BLaER1 treated with 17β-estradiol and CSF1 and Interleukin-3, amounts not matched to agents 10 nM and 100 nM (cell line): ENCODE results near the gene BTBD9.

Source experiments
- H3K27ac ChIP-seq, 11 experiments: shearing (Covaris generic); formaldehyde crosslinking; 2 replicates each; pipeline ENCODE4 v1.8.1; 2022
- H3K27me3 ChIP-seq, 11 experiments: shearing (Covaris generic); formaldehyde crosslinking; 2 replicates each; pipeline ENCODE4 v1.8.1; 2022
- H3K36me3 ChIP-seq, 11 experiments: shearing (Covaris generic); formaldehyde crosslinking; 2 replicates each; pipeline ENCODE4 v1.8.1; 2022
- H3K4me1 ChIP-seq, 10 experiments: shearing (Covaris generic); formaldehyde crosslinking; 2 replicates each; pipeline ENCODE4 v1.8.1; 2022
- H3K4me2 ChIP-seq, 11 experiments: shearing (Covaris generic); formaldehyde crosslinking; 2 replicates each; pipeline ENCODE4 v1.8.1; 2022
- H3K4me3 ChIP-seq, 10 experiments: shearing (Covaris generic); formaldehyde crosslinking; 2 replicates each; pipeline ENCODE4 v1.8.1; 2022
- H3K9ac ChIP-seq, 11 experiments: shearing (Covaris generic); formaldehyde crosslinking; 2 replicates each; pipeline ENCODE4 v1.8.1; 2022
- H3K9me3 ChIP-seq, 11 experiments: shearing (Covaris generic); formaldehyde crosslinking; replicated peaks in 1 of 11; 2 replicates each; pipeline ENCODE4 v1.8.1; 2022
- H4K20me1 ChIP-seq, 11 experiments: shearing (Covaris generic); formaldehyde crosslinking; 2 replicates each; pipeline ENCODE4 v1.8.1; 2022
- Cebpa-rat ChIP-seq, 11 experiments: shearing (Covaris generic); IDR thresholded peaks; 2 replicates each; pipeline ENCODE4 v1.8.1; 2022

Gene BTBD9

DNA sequence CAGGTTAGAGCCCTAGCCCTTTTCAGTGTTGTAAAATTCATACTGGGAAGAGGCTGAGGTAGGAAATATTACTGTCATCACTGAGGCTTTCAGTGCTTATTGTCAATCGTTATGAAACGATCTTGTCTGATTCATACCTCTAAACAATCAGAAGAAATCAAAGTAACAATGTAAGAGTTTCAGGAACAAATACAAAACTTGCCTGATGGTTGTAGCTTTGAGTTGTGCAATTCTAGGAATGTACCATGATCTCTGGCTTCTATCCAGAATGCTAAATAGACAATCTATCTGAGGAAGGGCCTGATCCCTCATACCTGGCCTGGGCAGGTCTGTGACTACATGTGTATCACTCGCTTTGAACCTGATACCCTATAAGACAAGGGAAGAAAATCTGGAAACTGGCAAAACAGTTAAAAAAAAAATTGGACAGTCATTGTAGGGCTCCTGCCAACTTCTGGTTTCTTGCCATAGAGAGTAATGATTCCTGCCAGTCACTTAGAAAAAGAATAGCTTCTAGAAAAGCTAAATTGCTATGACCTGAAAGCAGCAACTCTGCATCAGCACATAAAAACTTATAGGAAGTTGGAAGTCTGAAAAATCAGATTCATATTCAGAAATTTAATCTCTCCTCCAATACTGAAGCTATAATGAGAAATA, 234.7 kb downstream of the BTBD9 start:
- no peak overlapping the region for H3K4me3 ChIP-seq
- peaks cover 0 to 10% (median 0%) of the 10 kb centered on the region in 11 experiments; a peak in 3 of 22 replicates for H3K36me3 ChIP-seq
- H4K20me1 ChIP-seq: no peaks in the 10 kb centered on the region; a peak in 1 of 22 replicates
- H3K9me3 ChIP-seq: peaks cover 5 to 13% (median 11%) of the 10 kb centered on the region in 11 experiments; a peak in 15 of 22 replicates
- TF ChIP-seq Cebpa-rat (IDR thresholded peaks at IDR 0.05): no peak
- no peak overlapping the region for H3K4me2 ChIP-seq
- H3K9ac ChIP-seq: no peak overlapping the region
- H3K27ac ChIP-seq: no peak overlapping the region
- H3K27me3 ChIP-seq: no peaks in the 10 kb centered on the region
- peaks cover 0 to 3% (median 0%) of the 10 kb centered on the region in 10 experiments; a peak in 3 of 20 replicates for H3K4me1 ChIP-seq

DNA sequence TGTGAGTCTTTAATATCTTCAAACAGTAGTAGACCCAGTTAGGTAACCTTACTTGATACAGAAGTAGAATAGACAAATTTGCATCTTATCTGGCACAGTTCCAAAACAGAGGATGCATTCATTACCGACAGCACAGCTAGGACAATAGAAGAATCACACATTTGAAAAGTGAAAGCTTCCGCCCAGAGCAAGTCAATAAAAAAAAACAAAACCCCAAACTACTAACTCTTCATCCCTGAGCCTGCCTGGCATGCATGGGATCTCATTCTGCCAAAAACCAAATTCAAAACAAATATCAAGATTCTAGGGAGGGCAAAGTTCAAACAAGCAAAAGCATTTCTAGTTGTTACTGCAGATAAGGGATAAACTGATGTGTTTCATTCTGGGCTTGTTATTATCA, 235.4 kb downstream of the BTBD9 start:
- Histone ChIP-seq H4K20me1 (no peaks in the 10 kb centered on the region; a peak in 1 of 22 replicates), H3K4me2 (no peak overlapping the region), H3K27ac (no peak overlapping the region), H3K9me3 (peaks cover 5 to 13% (median 11%) of the 10 kb centered on the region in 11 experiments; a peak in 15 of 22 replicates), H3K36me3 (peaks cover 0 to 10% (median 0%) of the 10 kb centered on the region in 11 experiments; a peak in 3 of 22 replicates), H3K27me3 (no peaks in the 10 kb centered on the region), H3K4me3 (no peak overlapping the region), H3K4me1 (0 out of 20 replicates have a peak, but pooled peaks cover 0 to 3% (median 0%) of the 10 kb centered on the region in 10 experiments), H3K9ac (no peak overlapping the region)
- TF ChIP-seq Cebpa-rat (IDR thresholded peaks at IDR 0.05): no peak

DNA sequence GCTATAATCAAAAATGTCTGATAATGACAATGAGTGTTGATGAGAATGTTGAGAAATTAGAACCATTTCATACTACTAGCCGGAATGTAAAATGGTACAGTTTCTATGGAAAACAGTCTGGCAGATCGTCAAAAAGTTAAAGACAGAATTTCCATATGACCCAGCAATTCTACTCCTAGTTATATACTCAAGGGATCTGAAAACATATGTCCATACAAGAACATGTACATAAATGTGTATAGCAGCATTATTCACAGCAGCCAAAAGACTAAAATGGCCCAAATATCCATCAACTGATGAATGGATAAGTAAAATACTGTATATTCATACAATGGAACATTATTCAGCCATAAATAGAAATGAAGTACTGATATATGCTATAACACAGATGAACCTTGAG, 236.2 kb downstream of the BTBD9 start:
- H3K4me3 ChIP-seq: no peak overlapping the region
- no peak for TF ChIP-seq Cebpa-rat (IDR thresholded peaks at IDR 0.05)
- no peak overlapping the region for H3K27ac ChIP-seq

DNA sequence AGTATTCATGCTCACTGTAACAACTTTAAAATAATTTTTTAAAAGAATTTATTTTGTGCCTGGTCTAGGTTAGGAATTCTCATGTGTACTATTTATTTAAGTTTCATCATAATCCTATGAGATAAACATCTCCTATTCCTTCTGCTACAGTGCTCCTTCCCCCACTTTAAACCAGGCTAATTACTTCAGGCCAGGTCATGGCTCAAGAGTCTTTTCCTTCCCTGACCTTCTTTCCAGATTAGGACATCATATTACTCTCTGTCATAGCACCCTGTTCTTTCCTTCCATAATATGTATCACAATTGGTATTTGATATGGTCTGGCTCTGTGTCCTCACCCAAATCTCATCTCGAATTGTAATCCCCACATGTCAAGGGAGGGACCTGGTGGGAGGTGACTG, 239.0 kb downstream of the BTBD9 start:
- TF ChIP-seq Cebpa-rat (IDR thresholded peaks at IDR 0.05): no peak
- Histone ChIP-seq H4K20me1 (no peaks in the 10 kb centered on the region), H3K4me1 (no peaks in the 10 kb centered on the region), H3K27me3 (no peaks in the 10 kb centered on the region), H3K9me3 (peaks cover 5 to 13% (median 11%) of the 10 kb centered on the region in 11 experiments; a peak in 15 of 22 replicates), H3K4me3 (no peak overlapping the region), H3K27ac (no peak overlapping the region), H3K4me2 (no peak overlapping the region), H3K9ac (no peak overlapping the region), H3K36me3 (peaks cover 0 to 10% (median 0%) of the 10 kb centered on the region in 11 experiments; a peak in 3 of 22 replicates)

More for the DNA sequence above, 236.2 kb downstream of the BTBD9 start:
- Histone ChIP-seq H4K20me1 (no peaks in the 10 kb centered on the region; a peak in 1 of 22 replicates), H3K36me3 (peaks cover 0 to 10% (median 0%) of the 10 kb centered on the region in 11 experiments; a peak in 3 of 22 replicates), H3K27me3 (no peaks in the 10 kb centered on the region), H3K4me1 (0 out of 20 replicates have a peak, but pooled peaks cover 0 to 3% (median 0%) of the 10 kb centered on the region in 10 experiments), H3K4me2 (no peak overlapping the region), H3K9ac (no peak overlapping the region), H3K9me3 (peaks cover 5 to 13% (median 11%) of the 10 kb centered on the region in 11 experiments; a peak in 15 of 22 replicates)

DNA sequence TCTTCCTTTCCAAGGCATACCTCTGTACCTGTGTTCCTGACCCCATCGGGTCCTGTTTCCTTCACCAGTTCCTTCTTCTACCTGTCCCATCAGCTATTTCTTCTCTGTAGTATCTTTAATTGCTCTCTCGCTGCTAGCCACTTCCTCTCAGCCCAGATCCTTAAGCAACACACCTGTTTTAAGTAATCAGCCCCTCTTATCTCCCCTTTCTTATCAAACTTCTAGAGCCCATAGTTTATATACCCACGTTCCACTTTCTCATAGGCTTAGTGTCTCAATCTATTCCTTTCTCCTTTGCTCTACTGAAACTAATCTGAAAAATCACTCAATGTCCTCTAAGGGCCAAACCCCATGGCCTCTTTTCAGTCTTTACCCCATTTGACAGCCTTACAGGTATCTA, 239.6 kb downstream of the BTBD9 start:
- Histone ChIP-seq H3K27me3 (no peaks in the 10 kb centered on the region), H3K4me2 (no peak overlapping the region), H3K4me1 (no peaks in the 10 kb centered on the region), H3K4me3 (no peak overlapping the region), H4K20me1 (no peaks in the 10 kb centered on the region), H3K27ac (no peak overlapping the region), H3K36me3 (peaks cover 0 to 10% (median 0%) of the 10 kb centered on the region in 11 experiments; a peak in 3 of 22 replicates), H3K9ac (no peak overlapping the region), H3K9me3 (peaks cover 5 to 13% (median 11%) of the 10 kb centered on the region in 11 experiments; a peak in 15 of 22 replicates)
- no peak for TF ChIP-seq Cebpa-rat (IDR thresholded peaks at IDR 0.05)

GRCh38 chr6:38396209-38396608, 243.5 kb downstream of the BTBD9 start:
- Histone ChIP-seq H3K4me3 (no peak overlapping the region), H3K9me3 (peaks cover 3 to 8% (median 6%) of the 10 kb centered on the region in 11 experiments; a peak in 15 of 22 replicates), H3K36me3 (peaks cover 0 to 5% (median 0%) of the 10 kb centered on the region in 11 experiments; a peak in 3 of 22 replicates), H3K27ac (no peak overlapping the region), H3K4me1 (peaks cover 0 to 11% (median 0%) of the 10 kb centered on the region in 10 experiments; a peak in 3 of 20 replicates), H3K27me3 (no peaks in the 10 kb centered on the region), H4K20me1 (no peaks in the 10 kb centered on the region), H3K4me2 (no peak overlapping the region), H3K9ac (no peak overlapping the region)
- no peak for TF ChIP-seq Cebpa-rat (IDR thresholded peaks at IDR 0.05)

- Histone ChIP-seq H3K36me3 (no peaks in the 10 kb centered on the region), H3K9me3 (no peaks in the 10 kb centered on the region), H3K4me1 (peaks cover 0 to 11% (median 0%) of the 10 kb centered on the region in 10 experiments; a peak in 3 of 20 replicates), H3K4me3 (no peak overlapping the region), H3K9ac (no peak overlapping the region), H3K27ac (no peak overlapping the region), H4K20me1 (no peaks in the 10 kb centered on the region), H3K4me2 (peak overlapping the region in 2 of 11 experiments; percentile 7 to 32; a peak in 2 of 22 replicates), H3K27me3 (no peaks in the 10 kb centered on the region)
- TF ChIP-seq Cebpa-rat (IDR thresholded peaks at IDR 0.05): no peak
Observed at GRCh38 chr6:38393986-38394385, 245.7 kb downstream of the BTBD9 start.

GRCh38 chr6:38391626-38392579, 247.8 kb downstream of the BTBD9 start:
- H3K4me3 ChIP-seq: no peak overlapping the region
- H3K9me3 ChIP-seq: no peaks in the 10 kb centered on the region
- TF ChIP-seq Cebpa-rat (IDR thresholded peaks at IDR 0.05): no peak
- no peaks in the 10 kb centered on the region for H3K36me3 ChIP-seq
- H3K27ac ChIP-seq: no peak overlapping the region
- H3K27me3 ChIP-seq: no peaks in the 10 kb centered on the region
- H3K9ac ChIP-seq: no peak overlapping the region
- peaks cover 0 to 11% (median 0%) of the 10 kb centered on the region in 10 experiments; a peak in 3 of 20 replicates for H3K4me1 ChIP-seq
- H3K4me2 ChIP-seq: no peak overlapping the region
- no peaks in the 10 kb centered on the region for H4K20me1 ChIP-seq

- Histone ChIP-seq H3K36me3 (no peaks in the 10 kb centered on the region), H3K9me3 (no peaks in the 10 kb centered on the region), H3K4me1 (peaks cover 0 to 11% (median 0%) of the 10 kb centered on the region in 10 experiments; a peak in 3 of 20 replicates), H3K4me3 (no peak overlapping the region), H3K4me2 (no peak overlapping the region), H3K27ac (no peak overlapping the region), H3K27me3 (no peaks in the 10 kb centered on the region), H4K20me1 (no peaks in the 10 kb centered on the region), H3K9ac (no peak overlapping the region)
- no peak for TF ChIP-seq Cebpa-rat (IDR thresholded peaks at IDR 0.05)
Observed at GRCh38 chr6:38391206-38391605, 248.5 kb downstream of the BTBD9 start.
